GM19351 (cell line): ENCODE results near the gene SDHA.

Experiments used
- ATAC-seq: cut with Tn5 transposase; IDR thresholded peaks from one replicate; pipeline ENCODE4 v1.9.1; 2021; ENCODE audit warnings: mild to moderate bottlenecking, moderate library complexity; ENCODE audit not compliant: unreplicated experiment

SDHA gene

GRCh38 chr5:217494-218456, at the start of gene SDHA, which contains the start of gene CCDC127:
Gene SDHA, plus strand, starts transcription at chr5:218320. Its CDS starts 36 bp downstream, at chr5:218356.
Gene CCDC127, minus strand, starts transcription at chr5:218153. Its CDS starts 1,304 bp downstream, at chr5:216849.
- peak; percentile 71 for ATAC-seq

DNA sequence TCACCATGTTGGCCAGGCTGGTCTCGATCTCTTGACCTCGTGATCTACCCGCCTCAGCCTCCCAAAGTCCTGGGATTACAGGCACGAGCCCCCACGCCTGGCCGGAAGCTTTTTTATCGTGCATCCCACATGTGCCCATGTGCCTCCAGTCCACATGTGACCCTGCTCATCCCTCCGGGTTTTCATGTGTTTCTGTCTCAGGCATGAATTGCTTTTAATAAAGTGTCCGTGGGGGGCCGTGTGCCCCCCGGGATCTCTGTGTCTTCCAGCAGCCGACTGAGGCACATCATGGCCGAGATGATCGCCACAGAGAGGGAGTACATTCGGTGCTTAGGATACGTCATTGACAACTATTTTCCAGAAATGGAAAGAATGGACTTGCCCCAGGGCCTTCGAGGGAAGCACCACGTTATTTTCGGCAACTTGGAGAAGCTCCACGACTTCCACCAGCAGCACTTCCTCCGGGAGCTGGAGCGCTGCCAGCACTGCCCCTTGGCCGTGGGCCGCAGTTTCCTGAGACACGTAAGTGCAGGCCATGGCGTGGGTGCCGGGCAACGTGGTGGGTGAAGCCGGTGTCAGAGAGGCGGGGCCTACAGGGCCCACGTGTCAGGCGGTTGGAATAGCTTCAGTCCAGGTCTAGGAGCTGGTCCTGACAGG, 48.9 kb upstream of the SDHA start:
- ATAC-seq: no peak

DNA sequence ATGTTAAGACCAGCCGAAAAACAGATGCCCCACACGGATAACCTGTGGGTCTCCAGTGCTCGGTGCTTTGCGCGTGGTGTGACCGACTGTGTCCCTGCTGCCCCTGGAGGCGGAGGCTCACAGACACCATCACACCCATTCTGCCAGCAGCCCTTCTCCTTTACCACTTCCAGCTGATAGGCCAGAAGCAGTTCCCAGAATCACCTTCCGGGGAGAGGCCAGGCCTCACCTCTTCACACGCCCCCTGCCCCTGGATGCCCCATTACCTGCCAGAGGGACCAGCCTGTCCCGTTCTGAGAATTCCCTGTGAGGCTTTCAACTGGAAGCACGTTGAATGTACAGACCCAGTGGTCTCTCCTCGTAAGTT, 48.4 kb upstream of the SDHA start:
- ATAC-seq: no peak

DNA sequence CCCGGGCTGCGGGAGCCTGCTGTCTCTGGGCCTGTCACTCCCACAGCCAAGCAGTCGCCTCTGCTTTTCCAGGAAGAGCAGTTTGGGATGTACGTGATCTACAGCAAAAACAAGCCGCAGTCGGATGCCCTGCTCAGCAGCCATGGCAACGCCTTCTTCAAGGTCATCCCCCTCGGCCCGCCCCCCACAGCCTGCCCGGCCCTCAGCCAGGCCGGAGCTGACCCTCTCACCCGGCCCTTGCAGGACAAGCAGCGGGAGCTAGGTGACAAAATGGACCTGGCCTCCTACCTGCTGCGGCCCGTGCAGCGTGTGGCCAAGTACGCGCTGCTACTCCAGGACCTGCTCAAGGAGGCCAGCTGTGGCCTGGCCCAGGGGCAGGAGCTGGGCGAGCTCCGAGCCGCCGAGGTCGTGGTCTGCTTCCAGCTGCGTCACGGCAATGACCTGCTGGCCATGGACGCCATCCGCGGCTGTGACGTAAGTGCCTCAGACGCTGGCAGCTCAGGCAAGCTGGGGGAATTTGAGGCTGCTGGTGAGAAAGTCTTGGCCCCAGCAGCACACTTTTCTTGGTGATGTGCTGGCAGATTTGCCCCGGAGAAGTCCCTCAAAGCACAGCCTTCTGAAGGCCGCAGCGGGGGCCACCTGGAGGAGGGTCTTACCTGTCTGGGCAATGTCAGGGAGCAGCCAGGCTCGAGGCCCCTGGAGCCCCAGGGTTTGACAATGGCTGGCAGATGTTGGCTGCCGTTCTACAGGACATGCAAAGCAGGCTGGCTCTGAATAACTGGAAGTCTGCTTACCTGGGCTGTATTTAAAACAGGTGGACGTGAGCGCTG, 46.9 kb upstream of the SDHA start:
- ATAC-seq: no peak

DNA sequence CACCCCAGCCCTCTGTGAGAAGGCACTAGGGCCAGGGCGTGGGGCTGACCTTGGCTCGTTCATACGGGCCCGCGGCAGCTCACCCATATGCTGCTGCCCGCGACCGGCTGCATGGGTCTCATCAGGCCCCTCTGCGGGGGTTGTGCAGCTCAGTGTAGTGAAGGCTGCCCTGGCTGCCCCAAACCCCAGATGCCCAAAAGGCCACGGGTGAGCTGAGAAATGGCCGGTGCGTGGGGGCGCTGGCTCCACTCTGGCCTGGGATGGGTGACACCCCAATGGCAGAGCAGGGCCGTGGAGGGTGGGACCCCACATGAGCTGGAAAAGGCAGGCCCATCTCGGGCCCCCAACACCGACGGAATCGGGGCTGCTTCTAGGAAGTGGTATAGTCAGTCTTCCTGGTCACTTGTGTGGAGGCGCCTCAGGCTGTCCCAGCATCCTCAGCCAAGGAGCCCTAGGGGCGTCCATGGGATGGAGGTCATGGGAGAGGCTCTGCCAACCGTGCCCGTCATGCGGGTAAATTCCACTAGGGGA, 46.3 kb upstream of the SDHA start:
- ATAC-seq: no peak

DNA sequence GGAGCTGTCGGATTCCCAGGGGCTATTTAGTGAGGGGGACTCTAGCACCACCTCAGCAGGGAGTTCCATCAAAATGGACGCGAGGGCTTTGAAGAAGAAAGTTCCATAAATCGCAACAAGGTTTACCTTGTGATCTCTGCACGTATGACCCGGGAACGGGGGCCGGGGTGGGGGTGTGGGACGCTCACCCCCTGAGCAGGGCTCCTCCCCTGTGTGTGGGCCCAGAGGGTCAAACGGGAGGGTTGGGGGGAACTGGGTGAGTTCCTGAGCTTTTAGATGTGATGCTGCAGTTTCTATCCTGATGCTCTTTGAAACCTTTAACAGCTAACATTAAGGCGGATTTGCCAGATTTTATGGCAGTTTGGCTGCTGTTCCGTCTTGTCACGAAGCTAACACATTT, 45.7 kb upstream of the SDHA start:
- no peak for ATAC-seq

- no peak for ATAC-seq
Observed at GRCh38 chr5:172841-173251, 45.3 kb upstream of the SDHA start.

- ATAC-seq: no peak
Observed at GRCh38 chr5:173392-174290, 44.5 kb upstream of the SDHA start.

GRCh38 chr5:174291-174600, 43.9 kb upstream of the SDHA start:
- no peak for ATAC-seq

DNA sequence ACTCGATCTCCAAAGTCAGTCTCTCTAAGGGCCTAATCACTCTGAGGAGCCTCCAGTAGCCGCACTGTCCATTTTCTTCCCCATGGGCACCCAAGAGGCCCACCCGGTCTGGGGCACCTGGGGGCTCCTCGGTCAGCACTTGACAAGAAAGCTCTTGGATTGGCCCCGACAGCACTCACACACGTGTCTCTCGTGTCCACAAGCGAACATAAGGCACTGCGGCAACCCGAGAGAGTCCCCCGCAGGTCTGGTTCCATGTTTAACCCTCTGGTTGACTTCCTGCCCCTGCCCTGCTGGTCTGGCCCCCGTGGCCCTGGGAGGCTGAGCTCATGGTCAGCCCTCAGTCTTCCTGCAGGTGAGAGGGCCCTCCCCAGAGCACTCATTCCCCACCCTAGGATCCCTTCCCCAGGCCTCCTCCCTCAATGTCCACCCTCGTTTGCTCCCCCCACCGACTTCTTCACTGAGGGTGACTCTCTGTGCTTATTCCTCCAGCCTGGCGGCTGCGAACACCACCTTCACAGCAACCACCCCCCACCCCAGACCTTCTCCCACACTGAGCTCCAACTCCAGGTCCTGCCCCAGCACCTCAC, 43.1 kb upstream of the SDHA start:
- ATAC-seq: no peak

DNA sequence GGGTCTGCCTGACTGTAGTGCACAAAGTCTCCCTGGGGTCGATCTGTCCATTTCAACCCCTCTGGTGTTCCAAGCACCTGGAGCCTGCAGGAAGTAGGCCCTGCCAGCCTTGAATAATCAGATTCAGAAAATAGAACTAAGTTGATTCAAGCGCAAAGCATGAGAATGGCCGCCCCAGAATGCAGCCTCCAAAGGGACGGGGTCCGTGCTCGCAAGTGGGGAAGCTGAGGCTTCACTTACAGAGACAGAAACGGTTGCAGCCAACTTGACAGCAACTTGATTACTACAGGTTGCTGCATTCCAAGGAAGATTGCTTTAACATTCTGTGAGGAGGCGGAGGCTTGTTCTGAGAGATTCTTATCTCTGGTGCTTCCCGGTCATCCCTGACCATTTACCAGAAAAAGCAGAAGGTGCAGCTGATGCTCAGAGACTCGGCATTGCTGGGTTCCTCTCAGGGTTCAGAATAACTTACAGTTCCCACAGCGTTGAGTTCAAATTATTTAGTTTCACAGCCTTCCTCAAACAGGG, 41.8 kb upstream of the SDHA start:
- no peak for ATAC-seq

- ATAC-seq: no peak
Observed at GRCh38 chr5:178110-178509, 40.0 kb upstream of the SDHA start.

GRCh38 chr5:179401-179800, 38.7 kb upstream of the SDHA start:
- ATAC-seq: no peak

DNA sequence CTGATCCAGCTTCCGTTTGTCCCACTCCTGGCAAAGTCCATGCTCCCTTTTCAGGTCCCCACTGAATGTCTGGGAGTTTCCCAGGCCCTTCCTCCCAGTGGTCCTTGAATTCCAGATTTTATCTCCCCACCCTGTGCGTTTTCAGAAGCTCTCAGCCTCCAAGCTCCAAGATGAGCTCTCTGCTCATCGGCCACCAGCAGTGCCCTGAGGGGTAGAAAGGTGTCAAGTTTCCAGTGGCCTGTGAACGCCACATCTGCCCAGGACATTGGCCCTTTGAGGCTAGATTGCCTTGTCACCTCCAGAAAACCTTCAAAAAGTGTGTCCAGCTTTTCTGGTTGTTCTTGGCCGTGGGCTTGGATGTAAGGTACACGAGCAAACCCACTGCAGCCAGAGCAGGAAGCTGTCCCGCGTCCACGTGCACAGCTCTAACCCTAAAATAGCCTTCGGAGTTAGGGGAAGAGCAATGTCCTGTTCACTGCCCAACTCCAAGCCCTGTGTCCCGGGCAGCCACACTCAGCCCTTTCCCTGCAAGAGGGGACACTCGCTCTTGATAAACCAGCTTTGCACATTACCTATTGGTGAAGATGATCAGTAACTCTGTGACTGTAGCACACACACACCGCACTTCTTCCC, 37.7 kb upstream of the SDHA start:
- ATAC-seq: no peak

GRCh38 chr5:181160-181559, 37.0 kb upstream of the SDHA start:
- no peak for ATAC-seq

- no peak for ATAC-seq
Observed at GRCh38 chr5:181566-181965, 36.6 kb upstream of the SDHA start.

- ATAC-seq: no peak
Observed at GRCh38 chr5:182126-182525, 36.0 kb upstream of the SDHA start.

GRCh38 chr5:184471-184870, 33.6 kb upstream of the SDHA start:
- ATAC-seq: no peak
